ENCODE data around the gene LRRC8C.

DNA sequence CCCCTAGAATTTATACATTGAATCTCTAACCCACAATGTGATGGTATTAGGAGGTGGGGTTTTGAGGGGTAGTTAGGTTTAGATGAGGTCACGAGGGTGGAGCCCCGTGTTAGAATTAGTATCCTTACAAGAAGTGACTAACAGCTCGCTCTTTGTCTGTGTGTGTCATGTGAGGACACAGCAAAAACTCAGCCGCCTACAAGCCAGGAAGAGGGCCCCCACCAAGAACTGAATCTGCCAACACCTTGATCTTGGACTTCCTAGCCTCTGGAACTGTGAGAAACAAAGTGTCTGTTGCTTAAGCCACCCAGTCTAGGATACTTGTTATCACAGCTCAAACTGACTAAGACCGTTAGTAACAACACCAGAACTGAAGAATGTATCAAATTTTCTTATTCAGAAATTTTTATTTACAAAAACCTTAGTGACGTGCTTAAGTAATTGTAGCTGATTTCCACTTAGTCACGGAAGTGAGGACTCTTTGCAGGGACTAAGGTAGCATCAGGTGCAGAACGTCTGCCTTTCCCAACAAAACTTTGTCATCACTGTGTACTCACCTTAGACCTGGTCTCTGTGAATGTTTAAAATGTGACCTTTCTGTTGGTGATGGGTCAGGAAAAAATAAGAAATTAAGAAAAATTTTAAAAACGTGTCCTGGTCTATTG lies 24.5 kb upstream of the LRRC8C start:
- TF ChIP-seq, protein P1, sequence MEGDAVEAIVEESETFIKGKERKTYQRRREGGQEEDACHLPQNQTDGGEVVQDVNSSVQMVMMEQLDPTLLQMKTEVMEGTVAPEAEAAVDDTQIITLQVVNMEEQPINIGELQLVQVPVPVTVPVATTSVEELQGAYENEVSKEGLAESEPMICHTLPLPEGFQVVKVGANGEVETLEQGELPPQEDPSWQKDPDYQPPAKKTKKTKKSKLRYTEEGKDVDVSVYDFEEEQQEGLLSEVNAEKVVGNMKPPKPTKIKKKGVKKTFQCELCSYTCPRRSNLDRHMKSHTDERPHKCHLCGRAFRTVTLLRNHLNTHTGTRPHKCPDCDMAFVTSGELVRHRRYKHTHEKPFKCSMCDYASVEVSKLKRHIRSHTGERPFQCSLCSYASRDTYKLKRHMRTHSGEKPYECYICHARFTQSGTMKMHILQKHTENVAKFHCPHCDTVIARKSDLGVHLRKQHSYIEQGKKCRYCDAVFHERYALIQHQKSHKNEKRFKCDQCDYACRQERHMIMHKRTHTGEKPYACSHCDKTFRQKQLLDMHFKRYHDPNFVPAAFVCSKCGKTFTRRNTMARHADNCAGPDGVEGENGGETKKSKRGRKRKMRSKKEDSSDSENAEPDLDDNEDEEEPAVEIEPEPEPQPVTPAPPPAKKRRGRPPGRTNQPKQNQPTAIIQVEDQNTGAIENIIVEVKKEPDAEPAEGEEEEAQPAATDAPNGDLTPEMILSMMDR (IDR thresholded peaks at IDR 0.05) = no peak
- no peak for TF ChIP-seq EZH2phosphoT487 (IDR thresholded peaks at IDR 0.05)
